ENCODE results near the gene PIGU.

GRCh38 chr20:34538671-34539123, 138.2 kb downstream of the PIGU start:
- TF ChIP-seq POLR2AphosphoS5 (IDR thresholded peaks at IDR 0.05; ENCODE audit: low read depth, low read length) (no peak), SIN3A (IDR thresholded peaks at IDR 0.05; ENCODE audit: borderline replicate concordance, insufficient read depth, low read length) (no peak), TAF1 (IDR thresholded peaks at IDR 0.05; ENCODE audit: borderline replicate concordance, insufficient read depth, low read length) (no peak), FOXP2 (optimal IDR thresholded peaks at IDR 0.05; ENCODE audit: borderline replicate concordance, extremely low read depth, extremely low read length, insufficient read depth) (no peak), REST (IDR thresholded peaks at IDR 0.05; ENCODE audit: insufficient read depth in 1 of 2, low read depth in 2 of 2, low read length in 2 of 2) (no peak)

Measured in PFSK-1 (cell line).